Caco-2 (cell line): Measurements from ENCODE around the gene TSPAN12. TPM values are rescaled to one million over a fixed set of nuclear protein-coding genes. Genes with fewer than 3 reads are reported as not detected.

Experiments used
- BruUV-seq: library from RNA; stranded (reverse); fragments of 400-500 nt; replicated peaks from 2 replicates; lab custom pipeline; 2021; lab: Mats Ljungman, UMichigan
- CTCF ChIA-PET: fragments of 300-600 bp; sonication (Branson Sonifier 250); formaldehyde crosslinking; loops from one replicate; lab custom pipeline; 2022; ENCODE audit warnings: antibody characterized with exemption; lab: Charles Lee
- POLR2A ChIA-PET: fragments of 300-600 bp; sonication (Branson Sonifier 250); formaldehyde crosslinking; loops from one replicate; lab custom pipeline; 2022; ENCODE audit warnings: antibody characterized with exemption; lab: Charles Lee
- DNase-seq, 2 experiments: peaks; one replicate each; pipeline versions ENCODE4 v3.0.0 to v3.0.0-alpha.2; 2020 to 2022
- H3K27me3 ChIP-seq: replicated peaks from 2 replicates; pipeline ENCODE4 v1.6.0; 2011; ENCODE audit warnings: low read length; ENCODE audit not compliant: control insufficient read depth, insufficient read depth
- H3K36me3 ChIP-seq: 2 replicates; pipeline ENCODE4 v1.5.1; 2011; ENCODE audit warnings: low read length; ENCODE audit not compliant: control insufficient read depth, insufficient read depth
- H3K4me1 ChIP-seq: fragments of 250-450 bp; sonication (Bioruptor Pico); 2 replicates; pipeline ENCODE4 v1.5.1; 2020; ENCODE audit warnings: mild to moderate bottlenecking
- H3K4me3 ChIP-seq: 2 replicates; pipeline ENCODE4 v1.5.1; 2011; ENCODE audit warnings: low read depth, mild to moderate bottlenecking, control low read depth, low read length
- H3K9me3 ChIP-seq: fragments of 250-450 bp; sonication (Bioruptor Pico); 2 replicates; pipeline ENCODE4 v1.5.1; 2020; ENCODE audit warnings: mild to moderate bottlenecking, moderate library complexity
- H3K27ac Mint-ChIP-seq: one replicate; pipeline ENCODE4 v1.8.0; 2022; ENCODE audit warnings: mixed read lengths; ENCODE audit not compliant: unreplicated experiment
- H3K27me3 Mint-ChIP-seq: one replicate; pipeline ENCODE4 v1.8.0; 2022; ENCODE audit warnings: mixed read lengths; ENCODE audit not compliant: insufficient read depth, unreplicated experiment
- H3K36me3 Mint-ChIP-seq: one replicate; pipeline ENCODE4 v1.8.0; 2022; ENCODE audit warnings: mild to moderate bottlenecking, mixed read lengths; ENCODE audit not compliant: insufficient read depth, unreplicated experiment
- H3K4me1 Mint-ChIP-seq: one replicate; pipeline ENCODE4 v1.8.0; 2022; ENCODE audit warnings: low read depth, mixed read lengths; ENCODE audit not compliant: unreplicated experiment
- H3K4me3 Mint-ChIP-seq: one replicate; pipeline ENCODE4 v1.8.0; 2022; ENCODE audit warnings: mild to moderate bottlenecking, moderate library complexity, mixed read lengths; ENCODE audit not compliant: unreplicated experiment
- H3K9me3 Mint-ChIP-seq: one replicate; pipeline ENCODE4 v1.8.0; 2022; ENCODE audit warnings: mixed read lengths; ENCODE audit not compliant: unreplicated experiment
- CTCF ChIP-seq, 2 experiments: fragments of 200-600 bp in 1 of 2; IDR thresholded peaks; 1 replicate in 1 of 2; 2 replicates in 1 of 2; pipeline versions ENCODE4 v1.5.1 to v1.8.0; 2011 to 2022; ENCODE audit warnings: antibody characterized with exemption in 1 of 2, control low read depth in 1 of 2, inconsistent platforms in 1 of 2, low read depth in 1 of 2, low read length in 1 of 2, mild to moderate bottlenecking in 1 of 2, moderate library complexity in 1 of 2; ENCODE audit not compliant: insufficient read depth in 1 of 2, severe bottlenecking in 1 of 2, unreplicated experiment in 1 of 2
- intact Hi-C: fragments of 100-400 bp; cut with micrococcal nuclease; formaldehyde crosslinking; loops from one replicate; pipeline ENCODE4 v1.10.0; 2022; ENCODE audit not compliant: unreplicated experiment
- total RNA-seq: library from RNA; stranded (reverse); gene quantifications from 2 replicates; pipeline ENCODE4 v1.2.3, GENCODE V29; 2022

The TSPAN12 gene
- total RNA-seq, 1 experiment from 2014 or later = 4.1 TPM

GRCh38 chr7:120834726-120835125 is 23.2 kb downstream of the TSPAN12 start:
- Mint-ChIP-seq H3K9me3 (no peaks in the 10 kb centered on the region), H3K27ac (no peak overlapping the region), H3K36me3 (no peaks in the 10 kb centered on the region), H3K4me1 (no peaks in the 10 kb centered on the region), H3K27me3 (no peaks in the 10 kb centered on the region), H3K4me3 (no peak overlapping the region)
- CTCF ChIA-PET = no interaction called here
- intact Hi-C loops = no loop called here
- Histone ChIP-seq H3K9me3 (peaks cover 4% of the 10 kb centered on the region; the same call in 1 of the 2 replicates), H3K36me3 (no peaks in the 10 kb centered on the region), H3K4me3 (no peak overlapping the region), H3K4me1 (no peaks in the 10 kb centered on the region), H3K27me3 (no peaks in the 10 kb centered on the region)
- TF ChIP-seq CTCF (IDR thresholded peaks at IDR 0.05; ENCODE audit: insufficient read depth in 1 of 2, low read depth in 1 of 2, low read length in 1 of 2, severe bottlenecking in 1 of 2, unreplicated experiment in 1 of 2) = no peak
- no peak for DNase-seq
- BruUV-seq = no TSS peak
- POLR2A ChIA-PET = no interaction called here

- no peak overlapping the region for H3K4me3 ChIP-seq
- intact Hi-C loops = no loop called here
- H3K36me3 ChIP-seq = no peaks in the 10 kb centered on the region
- no peaks in the 10 kb centered on the region for H3K36me3 Mint-ChIP-seq
- POLR2A ChIA-PET = no interaction called here
- CTCF ChIA-PET = no interaction called here
- H3K27me3 Mint-ChIP-seq = peaks cover 2% of the 10 kb centered on the region
- no peaks in the 10 kb centered on the region for H3K27me3 ChIP-seq
- H3K9me3 ChIP-seq = peaks cover 4% of the 10 kb centered on the region; the same call in 1 of the 2 replicates
- no peak for DNase-seq
- no peaks in the 10 kb centered on the region for H3K4me1 Mint-ChIP-seq
- no peak overlapping the region for H3K4me3 Mint-ChIP-seq
- no TSS peak for BruUV-seq
- H3K9me3 Mint-ChIP-seq = no peaks in the 10 kb centered on the region
- no peaks in the 10 kb centered on the region for H3K4me1 ChIP-seq
- no peak for TF ChIP-seq CTCF (IDR thresholded peaks at IDR 0.05; ENCODE audit: insufficient read depth in 1 of 2, low read depth in 1 of 2, low read length in 1 of 2, severe bottlenecking in 1 of 2, unreplicated experiment in 1 of 2)
- no peak overlapping the region for H3K27ac Mint-ChIP-seq
Measured at GRCh38 chr7:120833546-120833945, 24.4 kb downstream of the TSPAN12 start.

GRCh38 chr7:120832803-120833202 is 25.1 kb downstream of the TSPAN12 start:
- BruUV-seq = no TSS peak
- ChIA-PET POLR2A (no interaction called here), CTCF (no interaction called here)
- Mint-ChIP-seq H3K27me3 (peaks cover 8% of the 10 kb centered on the region), H3K4me1 (no peaks in the 10 kb centered on the region), H3K9me3 (no peaks in the 10 kb centered on the region), H3K27ac (no peak overlapping the region), H3K4me3 (no peak overlapping the region), H3K36me3 (no peaks in the 10 kb centered on the region)
- no peaks in the 10 kb centered on the region for H3K27me3 ChIP-seq
- H3K4me3 ChIP-seq = no peak overlapping the region
- TF ChIP-seq CTCF (IDR thresholded peaks at IDR 0.05; ENCODE audit: insufficient read depth in 1 of 2, low read depth in 1 of 2, low read length in 1 of 2, severe bottlenecking in 1 of 2, unreplicated experiment in 1 of 2) = no peak
- H3K36me3 ChIP-seq = no peaks in the 10 kb centered on the region
- intact Hi-C loops = no loop called here
- H3K4me1 ChIP-seq = no peaks in the 10 kb centered on the region
- H3K9me3 ChIP-seq = peaks cover 4% of the 10 kb centered on the region; the same call in 1 of the 2 replicates
- no peak for DNase-seq
